GM18502 (cell line): ENCODE measurements around the gene ARAP1.

ENCODE experiments used
- ATAC-seq: cut with Tn5 transposase; IDR thresholded peaks from one replicate; pipeline ENCODE4 v1.9.1; 2021; ENCODE audit warnings: mild to moderate bottlenecking; ENCODE audit not compliant: unreplicated experiment, poor library complexity

ARAP1 gene

DNA sequence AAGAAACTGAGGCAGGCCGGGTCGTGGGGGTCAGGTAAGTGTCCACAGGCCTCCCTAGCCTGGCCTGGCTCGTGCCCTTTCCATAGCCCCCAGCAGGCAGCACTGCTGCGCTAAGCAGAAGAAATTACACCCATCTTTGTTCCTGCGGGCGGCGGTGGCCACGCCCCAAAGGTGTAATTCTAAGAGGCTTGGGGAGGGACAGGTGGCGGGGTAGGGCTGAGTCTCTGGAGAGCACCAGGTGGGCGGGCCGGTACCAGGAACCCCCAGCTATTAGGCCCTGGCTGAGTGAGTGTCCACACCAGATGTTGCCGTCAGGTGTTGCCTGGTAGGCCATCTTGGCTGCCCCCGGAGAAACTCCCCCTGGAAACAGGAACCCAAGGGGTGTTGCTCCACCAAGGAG is 12.3 kb upstream of the ARAP1 start:
- ATAC-seq: no peak

DNA sequence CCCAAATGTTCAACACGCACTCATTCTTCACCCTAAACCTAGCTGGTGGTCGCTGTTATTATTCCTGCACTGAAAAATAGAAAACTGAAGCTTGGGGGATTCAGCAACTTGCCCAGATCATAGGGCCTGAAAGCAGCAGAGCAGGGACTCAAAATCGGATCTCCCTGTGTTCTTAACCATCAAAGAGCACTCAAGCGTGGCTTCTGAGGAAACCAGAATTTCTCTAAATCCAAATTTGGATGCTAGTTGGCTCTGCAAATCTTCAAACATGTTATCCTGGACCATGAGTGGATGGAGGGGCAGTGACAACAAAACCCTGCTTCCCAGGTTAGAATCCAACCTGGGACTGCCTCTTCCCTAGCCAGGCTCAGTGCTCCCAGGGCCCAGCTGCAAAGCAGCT is 11.6 kb upstream of the ARAP1 start:
- ATAC-seq: no peak

DNA sequence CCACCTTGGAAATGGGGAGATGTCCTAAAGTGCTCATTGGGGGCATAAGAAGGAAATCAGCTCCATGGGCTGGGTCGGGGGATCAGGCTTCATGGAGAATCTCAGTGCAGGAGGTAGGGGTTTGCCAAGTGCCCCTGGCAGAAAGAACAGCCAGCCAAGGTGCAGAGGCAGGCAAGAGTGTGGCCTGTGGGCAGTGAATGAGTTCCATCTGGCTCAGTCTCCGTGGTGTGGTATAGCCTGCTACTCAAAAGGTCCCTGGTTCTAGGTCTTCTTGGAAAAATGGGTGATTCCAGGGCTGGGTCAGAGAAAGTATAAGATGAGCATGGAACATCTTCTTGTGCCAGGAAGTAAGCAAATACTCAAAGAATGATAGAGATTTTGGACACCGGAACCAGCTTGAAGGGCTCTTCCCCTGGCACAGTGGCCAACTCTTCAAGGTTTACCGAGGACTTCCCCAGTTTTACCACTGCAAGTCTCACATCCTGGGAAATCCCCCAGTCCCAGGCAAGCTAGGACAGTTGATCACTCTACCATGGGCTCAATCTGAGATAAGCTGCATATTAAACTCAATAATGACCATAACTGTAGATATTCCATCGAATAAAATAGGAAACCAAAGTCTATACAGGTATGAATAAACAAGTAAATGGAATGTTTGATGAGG is 10.6 kb upstream of the ARAP1 start:
- no peak for ATAC-seq

DNA sequence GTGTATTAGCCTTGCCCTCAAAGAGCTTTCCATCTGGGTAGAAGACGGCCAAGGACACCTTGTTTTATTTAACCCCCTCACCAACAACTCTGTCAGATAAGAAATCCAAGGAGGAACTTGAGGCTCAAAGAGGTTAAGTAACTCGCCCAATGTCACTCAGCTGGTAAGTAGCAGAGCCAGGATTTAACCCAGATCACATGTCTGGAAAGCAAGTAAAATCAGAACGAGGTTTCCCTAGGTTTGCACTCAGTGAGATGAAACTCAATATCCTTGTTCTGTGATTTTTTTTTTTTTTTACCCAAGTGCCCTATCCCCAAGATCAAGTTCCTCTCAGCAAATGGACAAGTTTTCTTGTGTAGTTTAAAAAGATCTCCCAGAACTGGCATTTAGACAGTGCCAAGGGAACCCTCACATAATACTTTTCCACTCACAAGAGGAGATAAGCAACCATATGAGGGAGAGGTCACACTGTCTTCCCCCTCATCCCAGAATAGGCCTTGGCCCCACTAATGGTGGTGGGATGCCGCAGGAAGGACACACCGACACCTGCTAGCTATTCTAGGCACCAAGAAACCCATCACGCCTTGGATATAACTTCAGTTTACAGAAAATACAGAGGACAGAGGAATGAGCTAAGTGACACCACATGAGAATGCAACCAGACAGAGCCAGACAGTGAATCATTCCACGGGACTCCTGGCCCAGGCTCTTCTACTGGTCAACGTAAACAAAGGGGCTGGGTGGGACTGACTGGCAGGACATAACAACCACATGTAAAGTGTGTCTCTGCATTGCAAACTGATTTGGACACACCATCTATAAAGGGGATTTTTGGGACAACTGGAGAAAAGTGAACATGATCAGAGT is 8.6 kb upstream of the ARAP1 start:
- no peak for ATAC-seq

DNA sequence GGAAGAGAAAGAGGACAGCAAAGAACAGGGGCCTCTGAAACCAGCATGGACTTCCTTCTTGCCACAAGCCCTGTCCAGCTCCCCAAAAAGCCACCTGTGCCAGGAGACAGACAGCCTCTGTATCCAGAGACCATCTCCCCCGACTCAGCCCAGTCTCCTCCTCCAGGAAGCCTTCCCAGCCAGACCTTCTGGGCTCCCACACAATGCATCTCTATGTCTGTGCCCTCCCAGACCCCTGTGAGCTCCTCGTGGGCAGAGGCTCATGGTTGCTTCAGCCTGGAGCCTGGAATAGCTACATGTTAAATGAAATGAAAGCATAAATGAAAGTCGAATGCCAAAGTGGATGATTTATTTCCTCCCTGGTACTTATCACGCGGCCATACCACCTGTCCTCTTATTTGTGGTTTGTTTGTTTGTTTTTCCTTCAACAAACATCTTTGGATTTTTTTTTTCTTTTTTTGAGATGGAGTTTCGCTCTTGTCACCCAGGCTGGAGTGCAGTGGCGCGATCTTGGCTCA is 7.3 kb upstream of the ARAP1 start:
- ATAC-seq: no peak

DNA sequence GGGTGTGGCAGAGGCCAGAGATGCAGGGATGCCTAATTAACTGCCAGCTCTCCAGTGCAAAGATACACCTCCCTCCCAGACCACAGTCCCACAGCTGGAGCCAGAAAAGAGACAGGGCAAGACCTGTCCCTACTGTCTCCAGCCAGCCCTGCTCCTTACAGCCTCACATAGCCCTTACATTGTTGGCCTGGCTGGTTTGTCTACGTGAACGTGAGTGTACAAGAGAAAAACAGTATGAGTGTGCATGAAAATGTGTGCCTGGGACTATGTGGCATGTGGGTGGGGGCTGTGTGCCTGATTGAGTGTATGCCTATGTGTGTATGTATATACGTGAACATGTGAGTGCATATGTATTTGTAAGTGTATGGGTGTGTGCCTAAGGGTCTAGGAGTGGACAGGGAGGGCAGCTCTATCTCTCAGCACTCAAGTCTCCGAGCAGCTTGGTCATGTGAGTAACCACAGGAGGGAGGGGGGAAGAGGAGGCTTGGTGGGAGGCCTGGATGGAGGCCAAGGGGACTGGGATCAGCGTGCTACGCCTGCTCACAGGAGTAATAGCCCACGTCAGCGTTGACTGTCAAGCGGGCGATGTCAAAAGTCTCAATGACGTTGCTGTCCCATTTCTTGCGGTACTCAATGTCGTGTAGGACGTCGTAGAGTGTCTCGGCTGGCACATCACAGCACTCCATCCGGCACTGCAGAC is 6.6 kb upstream of the ARAP1 start:
- ATAC-seq: no peak

DNA sequence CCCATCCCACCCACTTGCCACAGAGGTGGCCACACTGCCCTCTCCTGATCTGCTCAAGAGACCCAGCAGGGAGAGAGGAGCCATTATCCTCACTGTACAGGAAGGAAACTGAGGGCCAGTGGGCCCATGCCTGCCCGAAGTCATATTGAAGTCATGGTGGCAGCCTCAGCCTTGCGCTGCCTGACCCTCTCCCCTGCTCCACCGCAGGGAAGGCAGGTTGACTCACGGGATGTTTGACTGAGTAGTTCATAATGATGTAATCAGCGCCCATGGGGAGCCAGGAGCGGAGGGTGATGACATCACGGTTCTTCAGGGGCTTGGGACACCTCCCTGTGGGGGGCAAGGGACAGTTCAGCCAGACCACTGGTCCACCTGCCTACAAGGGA is 6.1 kb upstream of the ARAP1 start:
- ATAC-seq: no peak

DNA sequence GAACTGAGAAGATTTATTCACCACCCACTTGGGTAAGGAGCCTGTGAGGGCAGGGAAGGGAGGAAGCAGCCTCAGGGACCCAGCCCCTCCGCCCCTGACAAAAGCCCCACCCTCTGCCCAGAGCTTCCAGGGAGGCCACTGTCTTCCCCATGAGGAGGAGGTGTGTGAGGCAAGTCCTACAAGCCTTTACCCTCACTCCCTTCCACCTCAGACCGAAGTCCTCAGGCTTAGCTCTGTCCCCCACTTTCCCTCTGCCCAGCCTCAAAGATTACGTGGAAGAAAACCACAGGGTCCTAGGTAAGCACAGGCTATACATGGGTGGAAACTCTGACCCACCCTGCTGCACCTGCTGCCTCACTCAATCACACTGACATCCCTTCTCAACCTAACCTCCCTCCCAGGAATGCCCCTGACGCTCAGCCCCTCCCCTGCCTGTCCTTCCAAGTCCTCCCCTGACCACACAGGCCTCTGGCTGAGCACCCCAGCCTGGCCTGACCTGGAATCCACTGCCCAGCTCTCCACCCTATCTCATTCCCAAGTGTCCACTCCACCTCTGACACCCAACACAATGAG is 3.6 kb upstream of the ARAP1 start:
- no peak for ATAC-seq

DNA sequence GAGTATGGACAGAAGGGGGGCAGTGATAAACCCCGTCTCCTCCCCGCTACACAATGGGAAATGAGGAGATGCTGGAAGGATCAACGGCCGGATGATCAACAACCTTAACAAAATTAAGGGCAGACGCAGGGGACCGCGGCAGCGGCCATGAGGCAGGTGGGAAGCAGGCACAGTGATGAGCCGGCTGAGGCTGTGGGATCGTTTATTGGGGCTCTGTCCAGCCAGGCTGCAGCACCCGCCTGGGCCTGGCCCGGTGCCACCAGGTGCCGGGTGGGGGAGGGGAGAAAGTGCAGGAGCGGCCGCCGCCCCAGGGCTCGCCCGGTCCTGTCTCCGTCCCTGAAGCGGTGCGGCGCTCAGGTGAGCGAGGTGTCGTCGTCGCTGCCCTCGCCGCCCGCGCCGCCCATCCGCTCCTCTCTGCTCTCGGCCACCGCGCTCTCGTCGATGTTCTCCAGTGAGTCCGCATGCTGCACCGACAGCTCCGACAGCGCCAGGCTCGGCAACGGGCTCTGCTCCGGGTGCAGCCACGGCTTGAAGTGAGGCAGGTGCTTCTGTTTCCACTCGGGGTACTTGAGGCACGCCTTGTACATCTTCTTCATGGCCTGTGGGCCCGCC is 2.4 kb upstream of the ARAP1 start:
- ATAC-seq: no peak

DNA sequence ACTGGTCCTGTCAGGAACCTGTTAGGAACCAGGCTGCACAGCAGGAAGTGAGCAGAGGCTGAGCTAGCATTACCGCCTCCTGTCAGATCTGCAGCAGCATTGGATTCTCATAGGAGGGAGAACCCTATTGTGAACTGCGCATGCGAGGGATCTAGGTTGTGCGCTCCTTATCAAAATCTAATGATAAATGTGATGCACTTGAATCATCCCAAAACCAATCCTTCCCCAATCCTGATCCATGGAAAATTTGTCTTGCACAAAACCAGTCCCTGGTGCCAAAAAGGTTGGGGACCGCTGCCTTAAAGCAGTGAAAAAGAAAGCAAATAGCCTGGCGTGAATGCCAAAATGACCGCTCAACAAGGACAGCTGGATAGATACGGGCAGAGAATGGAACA is 1.9 kb upstream of the ARAP1 start:
- ATAC-seq: no peak

DNA sequence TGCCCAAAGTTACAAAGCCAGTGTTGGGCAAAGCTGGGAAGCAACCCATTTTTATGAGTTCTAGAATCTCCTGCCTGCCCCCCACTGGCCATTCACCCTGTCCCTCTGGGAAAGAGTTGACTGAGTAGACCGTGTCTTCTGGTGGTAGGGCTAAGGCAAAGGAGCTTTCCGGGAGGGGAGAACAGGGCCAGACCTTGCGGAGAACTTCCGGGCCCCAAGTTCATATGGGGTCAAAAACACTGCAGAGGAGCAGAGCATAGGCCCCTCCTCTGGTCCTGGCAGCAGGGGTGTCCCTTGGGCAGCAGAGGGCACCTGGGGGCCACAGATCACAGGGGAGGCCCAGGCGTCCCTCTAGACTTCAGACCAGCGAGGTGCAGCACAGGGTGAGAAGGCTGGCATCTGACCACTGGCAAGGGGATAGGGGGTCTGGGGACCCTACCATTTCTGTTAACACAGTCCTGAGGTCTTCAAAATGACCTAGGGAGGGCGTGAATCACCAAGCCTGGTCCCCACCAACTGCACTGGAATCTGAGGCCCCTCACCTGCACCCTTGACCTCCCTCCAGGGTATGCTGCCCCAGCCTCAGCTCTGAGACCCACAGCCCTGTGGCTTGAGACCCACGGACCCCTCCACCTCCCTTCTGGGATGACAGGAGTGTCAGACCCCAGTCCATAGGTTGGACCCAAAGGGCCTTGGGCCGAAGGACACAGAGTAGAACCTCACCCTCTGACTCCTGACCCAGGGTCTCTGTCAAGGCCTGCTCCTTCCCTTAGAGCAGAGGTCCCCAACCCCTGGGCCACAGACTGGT is 1.3 kb upstream of the ARAP1 start:
- no peak for ATAC-seq

DNA sequence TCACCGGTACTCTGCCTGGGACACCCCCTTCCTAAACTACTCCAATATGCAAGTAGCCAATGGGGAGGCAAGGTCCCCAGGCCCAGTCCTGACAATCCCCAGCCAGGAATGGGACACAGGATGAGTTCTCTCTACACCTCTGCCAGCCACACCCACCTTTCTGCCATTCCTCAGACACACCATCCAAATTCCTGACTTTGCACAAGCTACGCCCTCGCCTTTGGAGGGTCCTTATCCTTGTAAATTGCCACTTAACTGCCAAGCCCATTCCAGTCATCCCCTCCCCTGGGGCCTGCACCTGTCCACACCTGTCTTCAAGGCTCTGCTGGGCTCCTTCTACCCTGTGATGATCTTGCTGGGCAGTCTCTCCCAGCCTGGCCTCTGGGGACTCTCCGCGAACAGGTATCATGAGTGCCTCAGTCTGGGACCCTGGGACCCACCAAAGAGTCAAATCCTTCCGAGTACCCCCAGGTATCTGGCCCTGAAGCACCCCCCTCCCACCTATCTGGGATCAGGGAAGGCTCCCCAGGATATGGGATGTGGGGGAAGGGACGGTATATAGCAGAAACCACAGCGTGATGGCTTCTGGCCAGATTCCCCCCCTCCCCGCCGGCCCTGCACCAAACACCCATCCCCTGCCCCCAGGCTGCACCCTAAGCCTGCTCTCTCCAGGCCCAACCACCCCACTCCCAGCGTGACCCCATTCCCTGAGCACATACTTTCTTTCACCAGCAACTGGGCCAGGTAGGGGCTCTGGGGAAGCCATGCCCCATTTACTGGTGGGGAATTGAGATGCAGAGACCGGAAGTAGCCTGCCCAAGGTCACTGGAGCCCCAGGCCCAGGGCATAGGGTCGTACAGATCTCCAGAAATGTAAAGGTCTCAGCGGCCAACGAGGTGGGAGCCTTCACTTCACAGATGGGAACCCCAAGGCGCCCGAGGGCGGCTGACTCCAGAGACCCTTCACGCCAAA is 806 bp downstream of the ARAP1 start:
- no peak for ATAC-seq

DNA sequence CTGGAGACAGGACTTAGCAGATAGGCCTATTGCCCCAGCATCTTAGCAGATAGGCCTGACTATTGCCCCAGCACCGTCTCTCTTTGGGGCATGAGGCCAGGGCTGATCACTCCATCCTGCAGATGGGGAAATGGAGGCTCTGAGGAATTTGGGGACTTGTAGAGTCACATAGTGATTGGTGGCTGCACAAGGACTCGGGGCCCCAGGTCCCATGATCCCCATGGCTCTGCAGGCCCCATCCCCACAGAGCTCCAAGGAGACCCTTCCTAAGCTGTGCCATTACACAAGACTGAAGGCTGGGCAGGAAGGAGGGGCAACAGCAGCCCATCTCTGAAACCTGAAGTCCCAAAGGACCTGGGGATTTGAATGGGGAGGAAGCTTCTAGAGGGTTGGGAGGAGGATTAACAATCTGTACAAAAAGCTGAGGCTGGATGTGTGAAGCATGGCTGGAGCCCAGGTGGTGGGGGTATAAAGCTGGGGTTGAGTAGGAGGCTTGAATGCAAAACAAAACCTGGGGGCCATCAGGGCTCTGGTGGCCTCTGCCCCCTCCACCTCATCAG is 1.6 kb downstream of the ARAP1 start:
- ATAC-seq: no peak

DNA sequence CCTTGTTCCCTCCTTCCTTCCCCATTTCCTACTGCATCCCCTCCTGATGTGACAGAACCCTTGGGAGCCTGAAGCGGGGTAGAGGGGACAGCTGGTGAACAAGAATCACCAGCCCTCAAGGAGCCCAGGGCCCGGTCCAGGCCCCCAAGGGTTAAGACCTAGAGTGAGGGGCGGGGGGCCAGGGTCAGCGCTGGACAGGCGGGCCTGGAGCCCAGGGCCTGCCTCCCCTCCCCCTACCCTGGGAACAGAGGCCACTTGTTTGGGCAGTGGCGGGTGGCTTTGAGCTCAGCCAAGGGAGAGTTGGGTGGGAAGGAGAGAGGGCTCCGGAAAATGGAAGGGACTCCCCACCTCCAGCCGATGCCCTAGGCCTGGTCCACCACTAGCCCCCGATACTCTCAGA is 2.1 kb downstream of the ARAP1 start:
- no peak for ATAC-seq

DNA sequence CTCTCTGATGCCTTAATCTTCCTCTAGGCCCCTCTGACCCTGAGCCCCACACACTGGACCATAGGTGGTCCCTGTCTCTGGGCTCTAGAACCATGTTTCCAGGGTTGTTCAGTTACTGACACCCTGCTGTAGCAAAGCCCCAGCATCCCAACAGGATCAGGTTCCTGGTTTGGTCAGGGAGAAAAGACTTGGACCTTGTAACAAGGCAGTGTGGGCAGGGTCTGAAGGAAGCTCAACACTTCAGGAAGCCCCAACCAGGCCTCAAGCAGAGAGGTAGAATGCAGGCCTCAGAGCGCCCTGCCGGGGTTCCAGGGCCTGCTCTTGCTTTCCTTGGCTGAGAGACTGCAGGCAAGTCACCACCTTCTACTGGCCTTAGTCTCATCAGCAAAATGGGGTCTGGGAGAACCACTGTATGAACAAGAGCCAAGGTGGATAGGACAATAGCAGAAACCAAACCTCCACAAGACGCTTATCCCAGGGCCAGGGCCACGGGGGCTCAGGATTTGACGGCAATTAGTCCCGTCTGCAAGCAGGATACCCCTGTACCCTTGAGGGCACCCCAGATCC is 4.8 kb downstream of the ARAP1 start:
- ATAC-seq: no peak

DNA sequence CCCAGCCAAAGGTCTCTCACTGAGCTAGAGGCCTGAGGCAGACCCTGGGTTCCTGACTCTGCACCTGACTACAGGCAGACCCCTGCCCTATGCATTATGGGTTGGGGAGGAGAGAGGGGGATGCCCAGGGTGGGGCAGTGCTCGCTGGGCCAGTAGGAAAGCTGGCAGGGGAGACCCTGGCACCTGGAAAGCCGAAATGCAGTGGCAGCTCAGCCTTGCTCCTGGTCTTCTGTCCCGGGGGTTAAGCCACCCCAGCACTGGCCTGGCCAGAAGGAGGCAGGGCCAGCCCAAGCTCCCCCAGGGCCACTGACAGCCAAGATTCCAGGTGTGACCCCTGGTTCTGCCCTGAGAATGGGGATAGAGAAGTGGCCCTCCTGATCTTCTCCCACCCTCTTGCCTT is 5.4 kb downstream of the ARAP1 start:
- ATAC-seq: no peak

DNA sequence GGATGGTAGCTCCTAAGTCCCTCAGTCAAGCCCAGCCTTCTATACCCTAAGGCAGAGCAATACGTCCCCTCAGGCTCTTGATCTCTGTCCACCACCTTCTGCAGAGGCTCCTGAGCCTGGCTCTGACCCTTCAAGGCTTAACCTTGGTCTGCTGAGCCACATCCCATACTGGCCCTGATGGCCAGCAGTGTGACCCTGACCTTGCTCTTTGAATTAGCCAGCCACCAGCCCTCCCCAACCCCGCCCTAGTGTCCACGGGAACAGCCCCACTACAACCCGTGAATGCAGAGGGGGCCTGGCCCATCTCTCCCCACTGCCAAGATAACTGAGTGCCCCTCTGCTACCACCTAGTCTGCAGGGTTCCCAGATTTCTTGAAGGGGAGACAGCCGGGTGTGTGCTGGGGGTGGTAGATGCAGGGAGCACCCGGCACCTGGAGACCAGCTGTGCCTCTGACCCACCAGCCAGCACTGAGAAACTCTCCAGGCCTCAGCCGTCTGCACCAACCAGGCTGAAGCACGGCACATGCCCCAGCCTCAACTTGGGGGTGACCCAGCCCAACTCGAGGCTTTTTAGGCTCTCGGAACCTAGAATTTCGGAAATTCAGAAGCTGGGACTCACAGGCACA is 6.2 kb downstream of the ARAP1 start:
- ATAC-seq: no peak
